Measurements from ENCODE around the gene TTC3. TPM values are rescaled to one million over a fixed set of nuclear protein-coding genes. Genes with fewer than 3 reads are reported as not detected.
A peak's percentile ranks its signal among the peaks of the same experiment; 100 is the strongest.

The TTC3 gene
- total and polyA plus RNA-seq, 5 experiments from 2014 or later = 51.1 to 169 (median 134) TPM

DNA sequence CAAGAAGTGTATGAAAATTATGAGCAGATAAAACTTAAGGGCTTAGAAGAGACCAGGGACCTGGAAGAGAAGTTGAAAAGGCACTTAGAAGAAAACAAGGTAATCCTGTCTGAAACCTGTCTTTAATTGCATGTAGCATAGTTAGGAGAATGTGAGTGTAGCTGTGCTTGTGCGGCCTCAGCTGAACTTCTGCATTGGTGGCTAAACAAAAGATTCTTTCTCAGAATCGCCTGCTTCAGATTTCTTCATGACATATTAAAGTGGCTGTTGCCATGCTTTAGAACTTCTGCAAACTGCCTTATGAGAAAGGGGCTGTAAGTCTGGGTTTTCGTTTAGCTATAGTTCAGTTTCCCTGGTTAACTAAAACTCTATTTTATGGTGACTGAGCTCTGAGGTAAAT is 99.6 kb downstream of the TTC3 start:
- no peak for ATAC-seq
- Mint-ChIP-seq H3K27ac (peak overlapping the region in 1 of 10 donors; percentile 28), H3K4me3 (no peak overlapping the region), H3K36me3 (peaks cover 6 to 84% (median 28%) of the 10 kb centered on the region in 3 donors), H3K27me3 (no peaks in the 10 kb centered on the region), H3K9me3 (no peaks in the 10 kb centered on the region), H3K4me1 (peaks cover 0 to 2% (median under 1%) of the 10 kb centered on the region in 4 donors)
- DNase-seq = no peak
- POLR2A ChIA-PET = no interaction called here

DNA sequence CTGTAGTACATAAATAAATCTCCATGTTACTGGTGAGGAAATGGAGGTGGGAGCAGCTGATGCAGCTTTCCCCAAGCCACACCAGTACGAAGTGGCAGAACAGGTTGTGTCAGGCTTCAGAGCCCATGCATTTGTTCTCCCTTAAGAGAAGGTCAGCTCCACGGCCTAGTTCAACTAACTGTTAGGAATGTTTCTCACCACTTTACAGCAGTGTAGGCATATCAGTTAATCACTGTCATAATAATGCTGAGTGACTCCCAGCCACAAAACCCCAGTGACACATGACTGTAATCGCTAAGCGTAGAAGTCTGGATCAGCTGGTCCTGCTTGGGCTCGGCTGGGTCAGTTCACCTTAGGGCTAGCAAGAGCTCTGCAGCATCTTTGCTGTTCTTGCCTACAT is 103.7 kb downstream of the TTC3 start:
- peaks cover 0 to 8% (median 0%) of the 10 kb centered on the region in 9 donors for H3K9me3 Mint-ChIP-seq
- peaks cover 0 to 2% (median under 1%) of the 10 kb centered on the region in 4 donors for H3K4me1 Mint-ChIP-seq
- DNase-seq = no peak
- H3K36me3 Mint-ChIP-seq = peaks cover 18 to 82% (median 45%) of the 10 kb centered on the region in 3 donors
- peak overlapping the region in 1 of 10 donors; percentile 21 for H3K27ac Mint-ChIP-seq
- ATAC-seq = no peak
- H3K27me3 Mint-ChIP-seq = no peaks in the 10 kb centered on the region
- POLR2A ChIA-PET = no interaction called here
- H3K4me3 Mint-ChIP-seq = no peak overlapping the region

DNA sequence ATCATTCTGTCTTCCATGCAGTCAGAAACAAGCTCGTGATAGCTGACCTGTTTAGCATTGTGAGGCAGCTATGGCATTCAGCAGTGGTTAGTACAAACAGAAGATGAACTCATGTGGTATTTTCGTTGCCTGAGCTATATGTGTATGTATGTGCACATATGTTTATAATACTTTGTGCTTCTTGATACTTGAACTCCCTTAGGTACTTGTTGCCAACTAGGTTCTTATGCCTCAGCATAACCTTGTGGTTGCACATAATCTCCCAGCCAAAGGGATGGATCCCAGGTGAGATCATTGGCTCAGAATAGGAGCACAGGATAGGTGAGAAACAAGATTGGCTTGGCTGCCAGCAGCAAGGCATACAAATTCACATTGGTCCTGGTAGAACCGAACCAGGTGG is 108.0 kb downstream of the TTC3 start:
- Mint-ChIP-seq H3K4me1 (peaks cover 0 to 4% (median 2%) of the 10 kb centered on the region in 4 donors), H3K4me3 (no peak overlapping the region), H3K9me3 (peaks cover 0 to 8% (median 0%) of the 10 kb centered on the region in 9 donors), H3K27me3 (no peaks in the 10 kb centered on the region), H3K36me3 (peaks cover 18 to 73% (median 43%) of the 10 kb centered on the region in 3 donors), H3K27ac (peak overlapping the region in 3 of 10 donors; percentile 22 to 51 (median 51))
- POLR2A ChIA-PET = no interaction called here
- ATAC-seq (no peak), DNase-seq (no peak)

DNA sequence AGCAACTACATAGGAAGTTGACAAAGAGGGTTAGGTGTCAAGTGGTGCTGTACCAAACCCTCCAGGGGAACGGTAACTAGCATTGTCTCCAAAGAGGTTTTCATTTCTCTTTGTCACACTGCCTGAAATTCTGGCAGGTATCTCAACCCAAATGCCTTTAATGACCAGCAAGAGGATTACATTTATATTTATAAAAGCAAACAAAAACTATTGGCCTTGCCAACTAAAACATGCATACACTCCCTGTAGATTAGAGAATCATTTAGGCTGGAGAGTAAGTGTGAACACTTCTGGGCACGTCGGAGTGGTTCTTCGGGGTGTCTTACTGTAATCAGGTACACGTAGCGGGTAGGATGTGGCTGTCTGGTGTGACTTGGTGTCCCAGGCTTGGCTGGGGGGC is 109.2 kb downstream of the TTC3 start:
- no peak for DNase-seq
- H3K4me1 Mint-ChIP-seq = peaks cover 0 to 4% (median 2%) of the 10 kb centered on the region in 4 donors
- no peak for ATAC-seq
- peaks cover 18 to 71% (median 42%) of the 10 kb centered on the region in 3 donors for H3K36me3 Mint-ChIP-seq
- peak overlapping the region in 3 of 10 donors; percentile 21 to 71 (median 58) for H3K27ac Mint-ChIP-seq
- peaks cover 0 to 8% (median 0%) of the 10 kb centered on the region in 9 donors for H3K9me3 Mint-ChIP-seq
- POLR2A ChIA-PET = no interaction called here
- no peak overlapping the region for H3K4me3 Mint-ChIP-seq
- H3K27me3 Mint-ChIP-seq = no peaks in the 10 kb centered on the region

DNA sequence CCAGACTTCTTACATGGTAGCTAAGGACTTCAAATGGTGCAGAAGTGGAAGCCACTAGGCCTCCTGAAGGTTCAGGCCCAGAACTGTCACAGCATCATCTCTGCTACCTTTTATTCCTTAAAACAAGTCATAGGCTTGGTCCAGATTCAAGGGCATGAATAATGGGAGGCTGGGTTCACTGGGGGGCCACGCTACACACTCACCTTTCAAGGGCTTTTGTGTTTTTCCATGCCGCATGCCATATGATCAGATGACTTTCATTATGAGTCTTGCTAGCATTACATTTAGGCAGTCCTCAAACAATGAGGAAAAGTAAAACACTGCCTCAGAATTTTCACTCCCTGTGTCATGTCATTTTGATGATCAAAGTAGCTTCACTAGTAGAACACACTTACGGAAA is 110.7 kb downstream of the TTC3 start:
- H3K4me3 Mint-ChIP-seq = no peak overlapping the region
- POLR2A ChIA-PET = no interaction called here
- H3K36me3 Mint-ChIP-seq = peaks cover 10 to 70% (median 31%) of the 10 kb centered on the region in 3 donors
- DNase-seq (no peak), ATAC-seq (no peak)
- peaks cover 0 to 8% (median 0%) of the 10 kb centered on the region in 9 donors for H3K9me3 Mint-ChIP-seq
- peaks cover 0 to 3% (median under 1%) of the 10 kb centered on the region in 4 donors for H3K4me1 Mint-ChIP-seq
- H3K27me3 Mint-ChIP-seq = no peaks in the 10 kb centered on the region
- peak overlapping the region in 5 of 10 donors; percentile 10 to 59 (median 41) for H3K27ac Mint-ChIP-seq

DNA sequence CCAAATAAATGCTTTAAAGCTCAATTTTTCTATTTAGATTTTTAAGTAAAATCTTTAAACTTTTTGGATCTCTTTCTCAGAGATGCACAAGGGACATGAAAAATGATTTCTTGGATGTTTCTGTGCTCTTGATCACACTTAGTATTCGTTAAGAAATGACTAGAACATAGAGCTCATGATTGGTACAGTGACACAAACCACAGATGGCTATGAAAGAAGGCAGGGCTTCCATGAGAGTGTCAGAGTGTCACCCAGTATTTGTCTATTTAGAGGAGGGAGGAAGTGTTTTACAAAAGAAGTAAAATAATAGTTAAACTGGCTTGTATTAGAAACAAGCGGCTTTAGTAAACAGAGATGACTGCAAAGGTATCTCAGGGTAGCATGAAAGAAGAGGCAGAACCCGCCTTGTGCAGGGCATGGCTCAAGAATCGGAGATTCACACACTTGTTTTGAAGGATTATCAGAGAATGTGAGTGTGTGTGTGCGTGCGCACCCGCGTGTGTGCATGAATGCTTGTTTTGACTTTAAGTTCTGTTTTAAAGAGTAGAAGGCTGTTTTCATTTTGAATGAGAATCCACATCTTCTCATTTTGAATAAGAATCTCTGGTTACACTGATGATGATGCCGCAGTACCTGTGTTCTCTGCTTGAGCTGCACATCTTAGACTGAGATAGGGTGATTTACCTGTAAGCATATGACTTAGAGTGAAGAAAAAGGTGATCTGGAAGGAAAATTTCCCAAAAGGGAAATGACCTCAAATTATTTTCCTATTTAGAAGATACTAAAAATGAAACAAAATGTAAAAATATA is 111.9 kb downstream of the TTC3 start:
- Mint-ChIP-seq H3K4me3 (no peak overlapping the region), H3K4me1 (peaks cover 0 to 3% (median under 1%) of the 10 kb centered on the region in 4 donors), H3K9me3 (peaks cover 0 to 1% (median 0%) of the 10 kb centered on the region in 9 donors), H3K27ac (peak overlapping the region in 2 of 10 donors; percentile 13 to 36), H3K36me3 (peaks cover 6 to 72% (median 23%) of the 10 kb centered on the region in 3 donors), H3K27me3 (no peaks in the 10 kb centered on the region)
- ATAC-seq = no peak
- DNase-seq = no peak
- POLR2A ChIA-PET = no interaction called here

DNA sequence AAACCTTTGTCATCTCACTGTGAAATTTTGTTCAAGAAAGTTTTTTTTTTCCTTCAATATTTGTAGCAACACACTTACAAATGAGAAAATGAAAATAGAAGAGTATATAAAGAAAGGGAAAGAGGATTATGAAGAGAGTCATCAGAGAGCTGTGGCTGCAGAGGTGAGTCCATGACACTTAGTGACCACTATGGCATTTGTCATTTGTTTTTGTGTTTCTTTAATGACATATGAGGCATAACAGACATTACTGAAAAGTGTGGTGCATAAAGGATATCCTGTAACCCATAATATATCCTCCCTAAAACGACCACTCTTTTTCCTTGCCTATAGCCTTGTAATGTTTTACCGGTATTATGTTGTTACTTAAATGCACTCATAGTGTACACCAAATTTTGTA is 113.9 kb downstream of the TTC3 start:
- ATAC-seq = no peak
- H3K36me3 Mint-ChIP-seq = peaks cover 4 to 82% (median 24%) of the 10 kb centered on the region in 3 donors
- no peak for DNase-seq
- H3K27ac Mint-ChIP-seq = peak overlapping the region in 3 of 10 donors; percentile 21 to 69 (median 32)
- H3K27me3 Mint-ChIP-seq = no peaks in the 10 kb centered on the region
- POLR2A ChIA-PET = no interaction called here
- H3K4me1 Mint-ChIP-seq = peaks cover 0 to 3% (median under 1%) of the 10 kb centered on the region in 4 donors
- H3K9me3 Mint-ChIP-seq = no peaks in the 10 kb centered on the region
- no peak overlapping the region for H3K4me3 Mint-ChIP-seq

DNA sequence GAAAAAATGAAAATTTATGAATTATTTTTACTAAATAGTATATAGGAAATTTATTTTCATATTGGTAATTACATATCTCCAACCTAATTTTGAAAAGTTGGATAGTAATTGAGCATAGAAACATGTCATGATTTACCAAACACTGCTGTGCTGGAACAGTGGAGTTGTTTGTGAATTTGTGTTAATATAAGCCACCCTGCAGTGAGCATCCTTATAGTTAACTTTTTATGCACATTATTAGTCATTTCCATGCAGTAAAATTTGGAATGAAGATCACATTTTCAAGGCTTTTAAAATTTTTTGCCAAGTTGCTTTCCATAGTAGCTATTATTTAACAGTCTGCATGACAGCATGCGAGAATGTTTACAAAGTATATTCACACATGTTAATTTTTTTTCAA is 115.8 kb downstream of the TTC3 start:
- POLR2A ChIA-PET = no interaction called here
- no peak for DNase-seq
- Mint-ChIP-seq H3K4me3 (no peak overlapping the region), H3K27ac (no peak overlapping the region), H3K36me3 (peaks cover 4 to 87% (median 28%) of the 10 kb centered on the region in 3 donors), H3K27me3 (no peaks in the 10 kb centered on the region), H3K4me1 (no peaks in the 10 kb centered on the region), H3K9me3 (no peaks in the 10 kb centered on the region)
- ATAC-seq = no peak

DNA sequence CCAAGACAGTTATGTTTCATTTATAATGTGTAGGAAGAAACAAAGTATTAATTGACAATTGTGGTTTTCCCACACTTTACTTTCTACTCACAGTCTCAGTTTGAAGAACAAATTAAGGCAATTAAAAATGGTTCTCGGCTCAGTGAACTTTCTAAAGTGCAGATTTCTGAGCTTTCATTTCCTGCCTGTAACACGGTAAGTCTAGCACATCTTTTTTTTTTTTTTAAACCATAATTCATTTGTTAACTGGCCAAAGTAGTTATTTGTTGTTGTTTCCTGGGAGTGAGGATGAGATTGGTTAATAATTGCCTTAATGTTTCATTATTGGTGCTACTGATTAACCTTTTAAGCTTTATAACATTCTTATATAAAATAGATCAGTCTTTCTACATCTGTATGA is 119.0 kb downstream of the TTC3 start:
- ATAC-seq = no peak
- no peak for DNase-seq
- no peak overlapping the region for H3K4me3 Mint-ChIP-seq
- POLR2A ChIA-PET = interaction anchor here (0.6 kb wide), 1 partner anchor 147 kb away, joined by 3 read pairs; no protein-coding TSS in a partner anchor
- no peaks in the 10 kb centered on the region for H3K4me1 Mint-ChIP-seq
- no peaks in the 10 kb centered on the region for H3K9me3 Mint-ChIP-seq
- no peaks in the 10 kb centered on the region for H3K27me3 Mint-ChIP-seq
- H3K36me3 Mint-ChIP-seq = peaks cover 4 to 93% (median 34%) of the 10 kb centered on the region in 3 donors
- H3K27ac Mint-ChIP-seq = peak overlapping the region in 3 of 10 donors; percentile 23 to 40 (median 24)

DNA sequence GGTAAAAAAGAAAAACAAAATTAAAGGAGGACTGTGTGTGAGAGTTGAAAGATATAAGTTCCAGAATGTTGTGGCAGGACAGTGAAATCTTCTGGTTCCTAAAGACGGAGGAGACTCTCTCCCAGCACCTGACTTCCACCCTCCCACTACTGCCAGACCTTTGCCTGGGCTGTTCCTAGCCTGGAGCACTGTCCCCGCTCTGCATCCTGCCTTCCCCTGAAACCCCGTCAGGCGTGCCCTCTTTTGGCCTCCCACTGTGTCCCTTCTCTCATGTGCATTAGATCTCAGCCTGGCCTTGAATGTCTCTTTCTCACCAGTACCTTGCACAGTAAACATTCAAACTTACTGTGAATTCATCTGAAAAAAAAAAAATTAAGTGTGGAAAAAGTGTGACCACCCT is 120.0 kb downstream of the TTC3 start:
- no peak overlapping the region for H3K27ac Mint-ChIP-seq
- no peaks in the 10 kb centered on the region for H3K9me3 Mint-ChIP-seq
- POLR2A ChIA-PET = no interaction called here
- DNase-seq (no peak), ATAC-seq (no peak)
- no peak overlapping the region for H3K4me3 Mint-ChIP-seq
- H3K27me3 Mint-ChIP-seq = no peaks in the 10 kb centered on the region
- H3K4me1 Mint-ChIP-seq = no peaks in the 10 kb centered on the region
- peaks cover 4 to 93% (median 35%) of the 10 kb centered on the region in 3 donors for H3K36me3 Mint-ChIP-seq

DNA sequence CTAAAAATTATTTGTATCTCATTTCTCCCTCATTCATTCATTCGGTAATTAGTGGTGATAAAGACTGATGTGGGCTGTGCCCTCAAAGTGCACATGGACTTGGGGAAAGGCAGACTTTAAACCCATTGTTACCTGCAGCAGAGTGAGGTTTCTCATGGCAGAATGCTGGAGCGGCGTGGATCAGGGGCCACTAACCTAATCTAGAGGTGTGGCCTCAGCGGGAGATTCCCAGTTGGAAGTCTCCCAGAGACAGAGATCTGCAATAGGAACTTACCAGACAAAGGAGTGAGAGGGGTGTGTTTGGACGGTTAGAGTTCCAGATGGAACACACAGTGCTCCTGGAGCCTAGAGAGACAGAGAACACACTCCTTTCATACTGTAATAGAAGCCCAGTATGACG is 120.6 kb downstream of the TTC3 start:
- H3K9me3 Mint-ChIP-seq = no peaks in the 10 kb centered on the region
- ATAC-seq = no peak
- no peak for DNase-seq
- no peaks in the 10 kb centered on the region for H3K4me1 Mint-ChIP-seq
- POLR2A ChIA-PET = no interaction called here
- peak overlapping the region in 1 of 10 donors; percentile 50 for H3K27ac Mint-ChIP-seq
- peaks cover 0 to 95% (median 37%) of the 10 kb centered on the region in 3 donors for H3K36me3 Mint-ChIP-seq
- H3K27me3 Mint-ChIP-seq = no peaks in the 10 kb centered on the region
- no peak overlapping the region for H3K4me3 Mint-ChIP-seq

DNA sequence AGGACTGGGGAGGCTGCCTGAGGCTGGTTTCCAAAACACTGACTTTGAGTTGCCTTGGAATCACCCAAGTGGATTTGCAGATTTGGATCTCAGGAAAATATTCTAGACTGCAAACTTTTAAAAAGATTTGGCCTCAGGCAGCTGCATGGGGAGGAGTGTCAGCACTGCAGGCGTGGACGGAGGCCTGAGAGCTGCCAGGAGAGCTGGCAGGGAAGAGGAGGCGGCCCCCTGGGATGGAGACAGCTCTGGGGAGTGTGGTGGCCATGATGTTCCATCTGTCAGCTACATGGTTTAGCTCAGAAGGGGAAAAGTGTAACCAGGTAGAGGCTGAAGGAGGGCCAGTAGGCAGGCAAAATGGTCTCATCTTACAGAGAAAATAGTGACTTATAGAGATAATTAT is 122.0 kb downstream of the TTC3 start:
- POLR2A ChIA-PET = no interaction called here
- no peak for DNase-seq
- Mint-ChIP-seq H3K4me3 (no peak overlapping the region), H3K27ac (peak overlapping the region in 4 of 10 donors; percentile 23 to 84 (median 62)), H3K27me3 (no peaks in the 10 kb centered on the region), H3K9me3 (no peaks in the 10 kb centered on the region), H3K4me1 (no peaks in the 10 kb centered on the region), H3K36me3 (peaks cover 0 to 90% (median 43%) of the 10 kb centered on the region in 3 donors)
- no peak for ATAC-seq

DNA sequence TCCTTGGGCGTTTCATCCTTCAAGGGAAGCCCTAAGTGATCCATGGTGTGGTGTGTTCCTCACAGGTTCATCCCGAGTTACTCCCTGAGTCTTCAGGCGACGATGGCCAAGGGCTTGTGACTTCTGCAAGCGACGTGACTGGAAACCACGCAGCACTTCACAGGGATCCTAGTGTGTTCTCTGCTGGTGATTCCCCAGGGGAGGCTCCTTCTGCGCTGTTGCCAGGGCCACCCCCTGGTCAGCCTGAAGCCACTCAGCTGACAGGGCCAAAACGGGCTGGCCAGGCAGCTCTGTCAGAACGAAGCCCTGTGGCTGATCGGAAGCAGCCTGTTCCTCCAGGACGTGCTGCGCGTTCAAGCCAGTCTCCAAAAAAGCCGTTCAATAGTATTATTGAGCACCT is 122.6 kb downstream of the TTC3 start:
- ATAC-seq = no peak
- Mint-ChIP-seq H3K36me3 (peaks cover 0 to 89% (median 46%) of the 10 kb centered on the region in 3 donors), H3K27me3 (no peaks in the 10 kb centered on the region)

More for the DNA sequence above, 122.6 kb downstream of the TTC3 start:
- Mint-ChIP-seq H3K4me3 (no peak overlapping the region), H3K4me1 (no peaks in the 10 kb centered on the region), H3K9me3 (no peaks in the 10 kb centered on the region), H3K27ac (no peak overlapping the region)
- DNase-seq = no peak
- POLR2A ChIA-PET = no interaction called here
